Stimulated activated CD4-positive, alpha-beta T cell treated with anti-CD3 and anti-CD28 coated beads, Interleukin-4, amount 100 ng/mL, for 4 hours (primary cell): ENCODE data around the gene OSBPL9.
"Not testable (repeated sequence)": the region's sequence is repeated elsewhere in the genome, so short reads cannot be mapped to it uniquely, and the experiment has no call there.

Experiments
- DNase-seq, 2 experiments: peaks; one replicate each; pipeline ENCODE4 v3.0.0-alpha.2; 2020

The OSBPL9 gene

GRCh38 chr1:51669272-51669671, 52.4 kb downstream of the OSBPL9 start:
- no peak for DNase-seq

- no peak for DNase-seq
Observed at GRCh38 chr1:51669816-51670215, 52.9 kb downstream of the OSBPL9 start.

GRCh38 chr1:51671527-51672325, 54.8 kb downstream of the OSBPL9 start:
- DNase-seq: no peak

- no peak for DNase-seq
Observed at GRCh38 chr1:51673279-51673678, 56.4 kb downstream of the OSBPL9 start.

- no peak for DNase-seq
Observed at GRCh38 chr1:51675177-51675780, 58.4 kb downstream of the OSBPL9 start.

GRCh38 chr1:51679435-51679834, 62.5 kb downstream of the OSBPL9 start:
- no peak for DNase-seq

GRCh38 chr1:51684776-51685175, 67.9 kb downstream of the OSBPL9 start:
- no peak for DNase-seq

GRCh38 chr1:51686450-51686849, 69.6 kb downstream of the OSBPL9 start:
- no peak for DNase-seq

GRCh38 chr1:51689075-51689440, 72.2 kb downstream of the OSBPL9 start:
- no peak for DNase-seq

GRCh38 chr1:51689643-51690042, 72.8 kb downstream of the OSBPL9 start:
- no peak for DNase-seq

GRCh38 chr1:51690285-51690961, 73.5 kb downstream of the OSBPL9 start:
- DNase-seq: no peak

- no peak for DNase-seq
Observed at GRCh38 chr1:51691920-51692319, 75.0 kb downstream of the OSBPL9 start.

- no peak for DNase-seq
Observed at GRCh38 chr1:51693419-51694155, 76.7 kb downstream of the OSBPL9 start.

- no peak for DNase-seq
Observed at GRCh38 chr1:51697166-51697565, 80.3 kb downstream of the OSBPL9 start.

GRCh38 chr1:51699391-51699790, 82.5 kb downstream of the OSBPL9 start:
- DNase-seq: no peak

- DNase-seq: not testable (repeated sequence)
Observed at GRCh38 chr1:51701782-51702181, 84.9 kb downstream of the OSBPL9 start.

GRCh38 chr1:51702220-51702619, 85.3 kb downstream of the OSBPL9 start:
- DNase-seq: not testable (repeated sequence)

GRCh38 chr1:51705035-51705434, 88.1 kb downstream of the OSBPL9 start:
- DNase-seq: no peak

- no peak for DNase-seq
Observed at GRCh38 chr1:51708911-51709760, 92.2 kb downstream of the OSBPL9 start.

- DNase-seq: no peak
Observed at GRCh38 chr1:51709951-51710350, 93.1 kb downstream of the OSBPL9 start.

GRCh38 chr1:51712590-51712989, 95.7 kb downstream of the OSBPL9 start:
- DNase-seq: no peak

GRCh38 chr1:51714374-51715019, 97.6 kb downstream of the OSBPL9 start:
- no peak for DNase-seq
